Testis (tissue), 3 donors: Measurements from ENCODE around the gene EGFL8. TPM values are rescaled to one million over a fixed set of nuclear protein-coding genes. Genes with fewer than 3 reads are reported as not detected.

Source experiments
- DNase-seq: peaks from one replicate; pipeline ENCODE4 v3.0.0-alpha.2; 2019
- H3K27ac ChIP-seq, 2 donors: fragments of 200-600 bp; sonication (generic); one replicate each; pipeline ENCODE4 v1.5.1; 2019
- H3K27me3 ChIP-seq: fragments of 200-600 bp; sonication (generic); one replicate; pipeline ENCODE4 v1.5.1; 2019
- H3K36me3 ChIP-seq: fragments of 200-600 bp; sonication (generic); one replicate; pipeline ENCODE4 v1.5.1; 2017; ENCODE audit warnings: low read depth; ENCODE audit errors: missing control alignments
- H3K4me1 ChIP-seq: fragments of 200-600 bp; sonication (generic); one replicate; pipeline ENCODE4 v1.5.1; 2019
- H3K4me3 ChIP-seq, 2 donors: fragments of 200-600 bp; sonication (generic); one replicate each; pipeline ENCODE4 v1.5.1; 2017 to 2019
- H3K9me3 ChIP-seq: fragments of 200-600 bp; sonication (generic); one replicate; pipeline ENCODE4 v1.5.1; 2017
- POLR2A ChIP-seq: fragments of 450-650 bp; IDR thresholded peaks from one replicate; pipeline ENCODE4 v1.6.1; 2017; ENCODE audit warnings: antibody characterized with exemption, mild to moderate bottlenecking, moderate library complexity
- WGBS, 2 donors: methylation state at CpG; one replicate each; pipeline ENCODE4 v1.1.5; 2018; 5-methylcytosine and 5-hydroxymethylcytosine counted together
- intact Hi-C: fragments of 100-400 bp; cut with DNase I; formaldehyde crosslinking; loops from one replicate; pipeline ENCODE4 v1.15.1; 2023; ENCODE audit warnings: low total_unique reads
- polyA plus RNA-seq: library from polyadenylated mRNA; stranded (reverse); fragments of 350-450 nt; fragmentation: Illumina TruSeq; extraction: RNeasy Lipid Tissue Mini Kit (QIAGEN cat#74804); gene quantifications from one replicate; pipeline ENCODE4 v1.2.3, GENCODE V29; 2014; ENCODE audit warnings: low read depth, low replicate concordance; ENCODE audit not compliant: insufficient read depth
- total RNA-seq, 2 donors: library from RNA; depleted of rRNA; stranded (reverse); fragments of >200 nt; gene quantifications; one replicate each; pipeline ENCODE4 v1.2.3, GENCODE V29; 2016
- TF ChIP-seq, protein P1 (sequence below), 3 experiments: fragments of 450-650 bp in 2 of 3; fragments of 200-600 bp in 1 of 3; sonication (generic) in 1 of 3; IDR thresholded peaks; one replicate each; pipeline ENCODE4 v1.5.1; 2016 to 2019; ENCODE audit warnings: antibody characterized with exemption in 3 of 3, mild to moderate bottlenecking in 2 of 3, moderate library complexity in 1 of 3

The EGFL8 gene
- total and polyA plus RNA-seq, 3 donors from 2014 or later: 13.9 to 25.7 (median 24.3) TPM

DNA sequence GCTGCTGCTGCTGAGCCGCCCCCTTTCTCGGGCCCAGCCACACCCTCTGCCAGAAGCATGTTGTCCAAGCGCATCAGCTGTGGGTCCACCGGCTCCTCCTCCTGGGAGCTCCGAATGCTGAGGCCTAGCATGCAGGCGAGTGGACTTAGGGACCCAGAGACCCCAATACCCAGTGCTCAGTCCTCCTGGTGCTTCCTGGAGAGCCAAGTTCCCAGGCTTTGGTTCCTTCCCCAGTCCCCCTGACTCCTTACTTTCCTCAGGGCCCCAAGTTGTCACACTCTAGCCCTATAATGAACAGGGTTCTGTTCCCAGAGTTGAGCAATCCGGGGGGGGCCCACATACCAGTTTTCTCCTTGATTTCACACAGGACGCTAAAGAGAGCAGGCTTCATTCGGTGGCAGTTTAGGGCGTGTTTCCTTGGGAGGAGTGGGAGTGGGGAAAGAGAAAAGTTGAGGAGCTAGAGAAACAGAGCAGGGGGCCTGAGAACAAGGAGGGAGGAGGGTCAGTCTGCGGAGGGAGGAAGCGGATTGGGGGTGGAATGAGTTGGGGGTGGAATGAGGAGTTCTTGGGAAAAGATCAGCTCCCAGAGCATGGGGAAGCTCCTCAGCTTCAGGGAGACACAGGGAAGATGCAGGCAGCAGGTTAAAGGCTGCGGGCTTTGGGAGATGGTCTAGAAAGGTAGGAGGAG lies 24.1 kb downstream of the EGFL8 start:
- intact Hi-C loops: no loop called here
- Histone ChIP-seq H3K27me3 (no peaks in the 10 kb centered on the region), H3K9me3 (no peaks in the 10 kb centered on the region), H3K4me3 (peak overlapping the region; percentile 73 to 93), H3K27ac (peak overlapping the region; percentile 98 to 99), H3K36me3 (no peaks in the 10 kb centered on the region), H3K4me1 (peaks cover 32% of the 10 kb centered on the region)
- TF ChIP-seq POLR2A: no peak
- TF ChIP-seq, protein P1, sequence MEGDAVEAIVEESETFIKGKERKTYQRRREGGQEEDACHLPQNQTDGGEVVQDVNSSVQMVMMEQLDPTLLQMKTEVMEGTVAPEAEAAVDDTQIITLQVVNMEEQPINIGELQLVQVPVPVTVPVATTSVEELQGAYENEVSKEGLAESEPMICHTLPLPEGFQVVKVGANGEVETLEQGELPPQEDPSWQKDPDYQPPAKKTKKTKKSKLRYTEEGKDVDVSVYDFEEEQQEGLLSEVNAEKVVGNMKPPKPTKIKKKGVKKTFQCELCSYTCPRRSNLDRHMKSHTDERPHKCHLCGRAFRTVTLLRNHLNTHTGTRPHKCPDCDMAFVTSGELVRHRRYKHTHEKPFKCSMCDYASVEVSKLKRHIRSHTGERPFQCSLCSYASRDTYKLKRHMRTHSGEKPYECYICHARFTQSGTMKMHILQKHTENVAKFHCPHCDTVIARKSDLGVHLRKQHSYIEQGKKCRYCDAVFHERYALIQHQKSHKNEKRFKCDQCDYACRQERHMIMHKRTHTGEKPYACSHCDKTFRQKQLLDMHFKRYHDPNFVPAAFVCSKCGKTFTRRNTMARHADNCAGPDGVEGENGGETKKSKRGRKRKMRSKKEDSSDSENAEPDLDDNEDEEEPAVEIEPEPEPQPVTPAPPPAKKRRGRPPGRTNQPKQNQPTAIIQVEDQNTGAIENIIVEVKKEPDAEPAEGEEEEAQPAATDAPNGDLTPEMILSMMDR (IDR thresholded peaks at IDR 0.05): no peak
- no peak for DNase-seq
- WGBS, 2 donors: 11 to 20% methylated on average over 10 to 13 of the region's 13 CpGs

DNA sequence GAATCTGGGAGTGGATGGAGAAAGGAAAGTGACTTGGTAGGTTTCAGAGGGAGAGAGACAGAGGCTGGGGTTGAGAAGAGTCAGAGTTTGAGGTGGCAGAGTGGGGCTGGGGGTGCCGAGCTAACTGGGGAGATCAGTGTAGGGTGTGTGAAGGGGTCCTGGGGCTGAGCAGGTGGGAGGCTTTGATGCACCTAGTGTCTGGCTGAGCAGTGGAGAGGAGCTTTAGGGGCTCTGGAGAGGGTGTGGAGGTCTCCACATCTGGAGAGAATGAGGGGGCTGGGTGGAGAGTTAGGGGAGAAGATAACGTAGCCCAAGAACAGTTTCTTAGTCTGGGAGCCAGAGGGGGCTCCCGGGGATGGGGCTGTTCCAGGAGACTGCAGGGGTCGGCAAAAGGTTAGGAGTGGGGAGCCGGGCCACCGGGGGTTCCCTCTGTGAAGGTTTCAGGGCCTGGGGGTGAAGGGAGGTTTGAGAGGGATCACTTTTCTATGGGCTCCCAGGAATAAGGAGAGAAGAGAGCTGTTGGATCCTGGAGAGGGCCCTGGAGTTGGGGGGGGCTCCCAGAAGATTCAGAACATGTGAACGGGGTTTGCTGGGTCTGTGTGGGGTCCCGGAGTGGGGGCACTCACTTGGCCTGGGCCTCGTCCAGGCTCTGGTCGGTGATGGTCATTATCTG lies 24.8 kb downstream of the EGFL8 start:
- Histone ChIP-seq H3K36me3 (no peaks in the 10 kb centered on the region), H3K27ac (peak overlapping the region; percentile 98 to 99), H3K4me1 (peaks cover 32% of the 10 kb centered on the region), H3K27me3 (no peaks in the 10 kb centered on the region), H3K9me3 (no peaks in the 10 kb centered on the region), H3K4me3 (peak overlapping the region; percentile 73 to 93)
- 3 to 4% methylated on average over 10 of the region's 10 CpGs for WGBS, 2 donors
- TF ChIP-seq POLR2A: no peak
- TF ChIP-seq, protein P1 (IDR thresholded peaks at IDR 0.05): no peak
- intact Hi-C loops: no loop called here
- DNase-seq: no peak

DNA sequence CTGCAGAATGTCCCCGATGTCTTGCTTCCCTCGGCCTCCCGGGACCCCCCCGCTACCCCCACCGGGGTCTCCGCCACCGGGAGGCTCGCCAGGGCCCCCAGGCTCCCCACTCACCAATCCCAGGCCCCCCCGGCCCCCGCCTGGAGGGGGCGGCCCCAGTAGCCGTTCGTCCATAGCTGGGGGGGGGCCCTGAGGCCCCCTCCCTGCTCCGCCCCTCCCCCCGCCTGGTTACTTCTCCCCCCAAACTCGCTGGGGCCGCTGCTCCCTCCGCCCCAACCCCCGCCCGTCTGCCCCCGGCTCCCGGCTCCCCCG lies 25.3 kb downstream of the EGFL8 start:
- intact Hi-C loops: no loop called here
- 0% methylated on average over 10 of the region's 23 CpGs; no CpG with 5 or more reads in 1 of the 2 donors for WGBS, 2 donors
- no peak for TF ChIP-seq POLR2A
- TF ChIP-seq, protein P1 (IDR thresholded peaks at IDR 0.05): no peak
- Histone ChIP-seq H3K4me1 (peaks cover 35% of the 10 kb centered on the region), H3K27me3 (no peaks in the 10 kb centered on the region), H3K4me3 (peak overlapping the region; percentile 73 to 93), H3K27ac (peak overlapping the region; percentile 98 to 99), H3K36me3 (no peaks in the 10 kb centered on the region), H3K9me3 (no peaks in the 10 kb centered on the region)
- DNase-seq: no peak

DNA sequence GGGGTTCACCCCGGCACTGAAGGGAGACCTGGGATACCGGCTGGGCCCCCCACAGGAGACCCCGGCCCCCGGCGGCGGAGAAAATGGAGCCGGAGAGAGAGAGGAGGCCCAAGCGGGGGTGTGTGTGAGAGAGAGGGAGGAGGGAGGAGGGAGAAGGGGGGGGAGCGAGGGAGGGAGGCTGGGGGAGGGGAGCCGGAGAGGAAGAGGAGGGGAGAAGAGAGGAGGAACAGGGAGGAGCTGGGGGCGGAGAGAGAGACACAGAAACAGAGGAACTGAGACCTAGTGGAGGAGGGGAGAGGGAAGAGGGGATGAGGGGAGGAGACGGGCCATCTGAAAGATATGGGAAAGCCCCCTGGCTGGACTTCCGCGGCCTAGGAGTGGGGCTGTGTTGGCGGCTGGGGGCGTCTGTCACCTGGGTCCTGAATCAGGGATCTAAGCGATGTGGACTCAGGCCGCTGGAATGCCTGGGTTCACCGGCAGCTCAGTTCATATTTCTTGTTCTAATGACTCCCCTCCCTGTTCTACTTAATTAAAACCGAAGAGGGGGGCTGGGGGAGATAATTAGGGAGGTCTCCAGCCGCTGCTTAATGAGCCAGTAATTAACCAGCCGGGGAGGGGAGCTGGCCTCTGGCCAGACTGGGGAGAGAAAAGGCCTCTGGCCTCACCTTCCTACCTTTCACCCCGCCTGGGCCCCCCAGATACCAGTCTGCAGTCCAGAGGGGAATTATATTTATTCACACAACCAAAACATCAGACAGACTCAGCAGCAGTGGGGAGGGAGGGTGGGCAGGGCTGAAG lies 25.9 kb downstream of the EGFL8 start, which contains the start of gene PBX2:
Gene PBX2, minus strand, starts transcription at position 149 of the 798 bp plus-strand sequence. CDS start 287 bp downstream, outside the sequence.
- no peaks in the 10 kb centered on the region for H3K36me3 ChIP-seq
- TF ChIP-seq, protein P1 (IDR thresholded peaks at IDR 0.05): no peak
- TF ChIP-seq POLR2A: peak; percentile 84
- H3K9me3 ChIP-seq: no peaks in the 10 kb centered on the region
- whole genome bisulfite sequencing, 2 donors: 0 to 2% methylated on average over 16 to 23 of the region's 23 CpGs
- peak; percentile 97 for DNase-seq
- intact Hi-C loops: no loop called here
- peaks cover 40% of the 10 kb centered on the region for H3K4me1 ChIP-seq
- H3K27ac ChIP-seq: peak within 1 kb of the TSS; percentile 98 to 99
- H3K4me3 ChIP-seq: peak within 1 kb of the TSS; percentile 73 to 93
- H3K27me3 ChIP-seq: no peaks in the 10 kb centered on the region
